Measurements from ENCODE around the gene GFI1B. TPM values are rescaled to one million over a fixed set of nuclear protein-coding genes. Genes with fewer than 3 reads are reported as not detected.

The GFI1B gene
- total and polyA plus RNA-seq, 7 donors = 0.28 to 0.92 (median 0.87) TPM; not detected in 4

- Histone ChIP-seq H3K27me3 (peaks cover 0 to 52% (median 8%) of the 10 kb centered on the region in 3 donors), H3K4me1 (no peaks in the 10 kb centered on the region), H3K4me3 (no peak overlapping the region), H3K9me3 (no peaks in the 10 kb centered on the region), H3K36me3 (no peaks in the 10 kb centered on the region), H3K27ac (no peak overlapping the region)
- intact Hi-C loops (cut with DNase I) = no loop called here
- no peak for DNase-seq
- 60 to 87% methylated on average over 20 of the region's 20 CpGs for WGBS, 2 donors
- TF ChIP-seq POLR2A (IDR thresholded peaks at IDR 0.05) = no peak
- no peak for TF ChIP-seq POLR2AphosphoS5 (IDR thresholded peaks at IDR 0.05)
- TF ChIP-seq CTCF (IDR thresholded peaks at IDR 0.05) = no peak
- no peak for TF ChIP-seq EP300 (IDR thresholded peaks at IDR 0.05)
Observed at GRCh38 chr9:132984202-132985070, 5.9 kb downstream of the GFI1B start.

GRCh38 chr9:132985071-132985350 is 6.5 kb downstream of the GFI1B start:
- no peaks in the 10 kb centered on the region for H3K4me1 ChIP-seq
- 80 to 81% methylated on average over 4 of the region's 4 CpGs for WGBS, 2 donors
- intact Hi-C loops (cut with DNase I) = no loop called here
- no peaks in the 10 kb centered on the region for H3K9me3 ChIP-seq
- no peaks in the 10 kb centered on the region for H3K36me3 ChIP-seq
- peaks cover 0 to 46% (median 3%) of the 10 kb centered on the region in 3 donors for H3K27me3 ChIP-seq
- TF ChIP-seq POLR2A (IDR thresholded peaks at IDR 0.05) = no peak
- TF ChIP-seq POLR2AphosphoS5 (IDR thresholded peaks at IDR 0.05) = no peak
- no peak for TF ChIP-seq EP300 (IDR thresholded peaks at IDR 0.05)
- TF ChIP-seq CTCF (IDR thresholded peaks at IDR 0.05) = no peak
- no peak overlapping the region for H3K4me3 ChIP-seq
- H3K27ac ChIP-seq = no peak overlapping the region
- DNase-seq = no peak

DNA sequence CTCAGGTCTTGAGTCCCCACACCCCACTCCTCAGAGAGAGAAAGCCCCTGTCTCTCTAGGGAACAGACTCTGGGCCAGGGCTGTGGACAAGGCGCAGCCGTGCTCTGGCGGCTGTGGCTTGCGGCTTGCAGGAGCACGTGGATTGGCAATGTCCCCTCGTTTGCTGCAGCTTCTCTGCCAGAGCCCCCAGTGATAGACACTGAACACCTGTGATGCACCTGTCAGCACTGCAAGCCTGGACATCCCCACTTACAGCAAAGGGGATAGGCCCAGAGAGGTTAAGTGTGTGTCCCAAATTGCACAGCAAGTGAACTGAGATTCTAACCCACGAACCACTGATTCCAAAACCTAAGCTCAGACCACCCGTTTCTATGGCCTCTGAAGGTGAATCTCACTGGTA is 7.0 kb downstream of the GFI1B start:
- H3K4me1 ChIP-seq = no peaks in the 10 kb centered on the region
- no peaks in the 10 kb centered on the region for H3K36me3 ChIP-seq
- intact Hi-C loops (cut with DNase I) = no loop called here
- TF ChIP-seq POLR2A (IDR thresholded peaks at IDR 0.05) = no peak
- no peak for TF ChIP-seq EP300 (IDR thresholded peaks at IDR 0.05)
- no peak for TF ChIP-seq CTCF (IDR thresholded peaks at IDR 0.05)
- TF ChIP-seq POLR2AphosphoS5 (IDR thresholded peaks at IDR 0.05) = no peak
- no peak for DNase-seq
- 73 to 85% methylated on average over 8 of the region's 8 CpGs for WGBS, 2 donors
- peaks cover 0 to 43% (median 0%) of the 10 kb centered on the region in 3 donors for H3K27me3 ChIP-seq
- H3K4me3 ChIP-seq = no peak overlapping the region
- no peaks in the 10 kb centered on the region for H3K9me3 ChIP-seq
- no peak overlapping the region for H3K27ac ChIP-seq

DNA sequence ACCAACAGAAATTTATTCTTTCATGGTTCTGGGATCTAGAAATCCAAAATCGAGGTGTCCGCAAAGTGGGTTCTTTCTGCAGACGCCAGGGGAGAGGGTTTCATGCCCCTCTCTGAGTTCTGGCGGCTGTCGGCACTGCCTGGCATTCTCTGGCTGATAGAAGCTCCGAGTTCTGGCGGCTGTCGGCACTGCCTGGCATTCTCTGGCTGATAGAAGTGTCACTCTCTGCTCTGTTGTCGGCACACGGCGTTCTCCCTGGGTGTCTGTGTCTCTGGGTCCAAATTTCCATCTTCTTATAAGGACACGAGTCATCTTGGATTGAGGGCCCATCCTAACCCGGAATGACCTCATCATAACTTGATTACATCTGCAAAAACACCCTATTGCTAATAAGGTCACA is 7.6 kb downstream of the GFI1B start:
- intact Hi-C loops (cut with DNase I) = no loop called here
- DNase-seq = no peak
- no peaks in the 10 kb centered on the region for H3K4me1 ChIP-seq
- 72 to 85% methylated on average over 13 of the region's 13 CpGs for WGBS, 2 donors
- no peak for TF ChIP-seq POLR2AphosphoS5 (IDR thresholded peaks at IDR 0.05)
- no peak for TF ChIP-seq CTCF (IDR thresholded peaks at IDR 0.05)
- no peak for TF ChIP-seq POLR2A (IDR thresholded peaks at IDR 0.05)
- no peak for TF ChIP-seq EP300 (IDR thresholded peaks at IDR 0.05)
- no peak overlapping the region for H3K4me3 ChIP-seq
- peaks cover 0 to 42% (median 6%) of the 10 kb centered on the region in 3 donors for H3K27me3 ChIP-seq
- no peak overlapping the region for H3K27ac ChIP-seq
- no peaks in the 10 kb centered on the region for H3K9me3 ChIP-seq
- no peaks in the 10 kb centered on the region for H3K36me3 ChIP-seq
